HepG2 (cell line): Measurements from ENCODE around the gene ITGB1. TPM values are rescaled to one million over a fixed set of nuclear protein-coding genes. Genes with fewer than 3 reads are reported as not detected.

Source experiments
- ATF1 ChIP-seq: IDR thresholded peaks from 2 replicates; pipeline ENCODE4 v1.6.1; 2016; ENCODE audit warnings: mild to moderate bottlenecking, control low read depth
- CHCHD3 ChIP-seq: sonication (generic); formaldehyde crosslinking; IDR thresholded peaks from 2 replicates; pipeline ENCODE4 v1.8.0; 2022; ENCODE audit warnings: mild to moderate bottlenecking, missing genetic modification reagents, moderate library complexity
- ELF3 ChIP-seq: IDR thresholded peaks from 2 replicates; pipeline ENCODE4 v1.6.1; 2016; ENCODE audit warnings: missing genetic modification reagents, missing compliant biosample characterization
- FOXO1 ChIP-seq: sonication (generic); formaldehyde crosslinking; IDR thresholded peaks from 2 replicates; pipeline ENCODE4 v1.4.0; 2020; ENCODE audit warnings: missing genetic modification reagents
- HDAC2 ChIP-seq: sonication (generic); formaldehyde crosslinking; IDR thresholded peaks from 2 replicates; pipeline ENCODE4 v1.4.0; 2020; ENCODE audit warnings: missing genetic modification reagents
- HOXD1 ChIP-seq: sonication (generic); formaldehyde crosslinking; IDR thresholded peaks from 2 replicates; pipeline ENCODE4 v1.5.0; 2020; ENCODE audit warnings: missing genetic modification reagents
- IKZF1 ChIP-seq: fragments of 450-650 bp; IDR thresholded peaks from 2 replicates; pipeline ENCODE4 v1.7.1; 2016
- MAF1 ChIP-seq: sonication (generic); formaldehyde crosslinking; IDR thresholded peaks from 2 replicates; pipeline ENCODE4 v1.5.0; 2020; ENCODE audit warnings: missing genetic modification reagents, borderline replicate concordance
- MXD4 ChIP-seq: IDR thresholded peaks from 2 replicates; pipeline ENCODE4 v1.6.1; 2016; ENCODE audit warnings: mild to moderate bottlenecking, missing biosample characterization, missing genetic modification reagents
- PLRG1 ChIP-seq: fragments of 450-650 bp; conservative IDR thresholded peaks from 2 replicates; pipeline ENCODE4 v1.6.1; 2016
- SATB2 ChIP-seq: sonication (generic); formaldehyde crosslinking; IDR thresholded peaks from 2 replicates; pipeline ENCODE4 v1.5.0; 2020; ENCODE audit warnings: missing genetic modification reagents
- SMAD1 ChIP-seq: sonication (generic); formaldehyde crosslinking; IDR thresholded peaks from 2 replicates; pipeline ENCODE4 v1.4.0; 2020; ENCODE audit warnings: missing genetic modification reagents, low read depth, mild to moderate bottlenecking, borderline replicate concordance
- SPEN ChIP-seq: sonication (generic); formaldehyde crosslinking; IDR thresholded peaks from 2 replicates; pipeline ENCODE4 v1.5.1; 2020; ENCODE audit warnings: low read depth, mild to moderate bottlenecking, missing genetic modification reagents
- ZNF136 ChIP-seq: sonication (generic); formaldehyde crosslinking; IDR thresholded peaks from 2 replicates; pipeline ENCODE4 v1.8.1; 2022; ENCODE audit warnings: low read depth, mild to moderate bottlenecking, moderate library complexity, missing genetic modification reagents
- ZNF180 ChIP-seq: sonication (generic); formaldehyde crosslinking; IDR thresholded peaks from 2 replicates; pipeline ENCODE4 v1.4.0; 2020; ENCODE audit warnings: low read depth, missing genetic modification reagents, borderline replicate concordance
- ZNF24 ChIP-seq: fragments of 450-650 bp; IDR thresholded peaks from 2 replicates; pipeline ENCODE4 v1.6.1; 2017; ENCODE audit warnings: antibody characterized with exemption, mild to moderate bottlenecking
- ZNF33B ChIP-seq: sonication (generic); formaldehyde crosslinking; IDR thresholded peaks from 2 replicates; pipeline ENCODE4 v1.5.1; 2020; ENCODE audit warnings: mild to moderate bottlenecking, missing genetic modification reagents
- ZNF790 ChIP-seq: sonication (generic); formaldehyde crosslinking; IDR thresholded peaks from 2 replicates; pipeline ENCODE4 v1.8.0; 2022; ENCODE audit warnings: missing genetic modification reagents, mild to moderate bottlenecking, borderline replicate concordance
- polyA plus RNA-seq, 8 experiments: library from polyadenylated mRNA; depleted of rRNA in 3 of 8; stranded (reverse) in 7 of 8; unstranded in 1 of 8; fragments of >200 nt; fragmentation: Illumina TruSeq in 4 of 8; extraction: Trizol in 4 of 8; gene quantifications; 2 replicates each; pipeline versions ENCODE4 v1.2.1 to v1.2.3, GENCODE V29; 2011 to 2016; ENCODE audit warnings: low read depth in 4 of 8, missing spikeins in 1 of 8, mixed read lengths in 1 of 8; ENCODE audit not compliant: insufficient read depth in 1 of 8
- total RNA-seq, 5 experiments: library from RNA; depleted of rRNA; stranded (reverse); fragments of >200 nt; fragmentation: Illumina TruSeq; extraction: Trizol; gene quantifications; 2 replicates each; pipeline ENCODE4 v1.2.3, GENCODE V29; 2016; ENCODE audit warnings: low read depth in 1 of 5
- TF ChIP-seq, protein P1 (sequence below): sonication (generic); formaldehyde crosslinking; IDR thresholded peaks from 2 replicates; pipeline ENCODE4 v1.4.0; 2020; ENCODE audit warnings: missing genetic modification reagents
- TF ChIP-seq, protein P2 (sequence below): sonication (generic); formaldehyde crosslinking; IDR thresholded peaks from 2 replicates; pipeline ENCODE4 v1.8.0; 2022; ENCODE audit warnings: mild to moderate bottlenecking, missing genetic modification reagents, borderline replicate concordance
- TF ChIP-seq, protein P3 (sequence below): sonication (generic); formaldehyde crosslinking; IDR thresholded peaks from 2 replicates; pipeline ENCODE4 v1.9.0; 2021; ENCODE audit warnings: missing genetic modification reagents, mild to moderate bottlenecking, borderline replicate concordance

The ITGB1 gene
- total and polyA plus RNA-seq, 2 of the 13 experiments (the other 11 are each of a cell fraction or from before 2014, with no cell fraction given), result 190 to 204 TPM

DNA sequence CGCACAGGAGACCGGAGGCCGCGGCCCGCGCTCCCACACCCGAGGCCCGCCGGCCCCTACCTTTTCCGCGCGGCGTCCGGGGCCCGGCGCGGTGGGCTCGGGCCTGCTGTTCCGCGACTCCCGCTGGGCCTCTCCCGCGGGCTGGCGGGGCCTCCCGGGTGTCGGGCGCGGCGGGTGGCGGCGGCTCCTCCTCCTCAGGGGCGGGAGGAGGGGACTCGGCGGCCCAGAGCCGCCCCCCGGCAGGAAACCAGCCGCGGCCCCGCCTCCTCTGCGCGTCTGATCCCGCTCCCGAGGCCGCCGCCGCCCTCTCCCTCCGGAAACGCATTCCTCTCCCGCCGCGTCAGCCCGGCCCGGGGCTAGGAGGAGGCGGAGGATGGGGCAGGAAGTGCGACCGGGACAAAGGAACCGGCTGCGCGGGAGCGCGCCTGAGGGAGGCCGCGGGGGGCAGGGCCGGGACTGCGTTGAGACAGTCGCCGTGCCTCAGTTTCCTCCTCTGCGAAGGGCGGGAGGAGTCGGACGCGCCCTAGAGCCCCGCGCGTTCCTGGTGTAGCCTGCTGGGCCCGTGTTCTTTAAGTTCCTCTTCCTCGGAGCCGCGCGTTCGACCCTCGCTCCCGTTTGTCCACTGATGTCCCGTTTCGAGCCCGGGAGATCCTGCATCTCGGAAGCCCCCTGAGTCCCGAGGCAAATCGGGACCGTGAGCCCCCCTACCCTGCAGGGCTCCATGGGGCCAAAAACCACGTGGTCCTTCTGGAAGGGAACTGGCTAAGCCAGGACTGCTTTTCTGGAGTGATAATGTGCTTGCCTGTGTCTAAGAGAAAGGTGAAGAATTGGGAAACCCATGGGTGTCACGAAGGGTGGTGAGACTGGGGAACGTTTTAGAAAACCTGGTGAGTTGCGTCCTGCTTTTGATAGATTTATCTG, at the start of gene ITGB1 (continued):
- TF ChIP-seq ZNF180 (no peak), ZNF790 (no peak), SPEN (peak; percentile 82), IKZF1 (no peak), MAF1 (peak; percentile 88), FOXO1 (peak; percentile 24; the same call in 1 of the 2 replicates), ZNF24 (no peak), ZNF136 (CRISPR knock-in tag) (no peak), ELF3 (CRISPR knock-in tag) (peak; percentile 91), HOXD1 (CRISPR knock-in tag) (0 out of 2 replicates have a peak, but pooled peaks have one; percentile 63), CHCHD3 (CRISPR knock-in tag) (no peak), PLRG1 (no peak), HDAC2 (CRISPR knock-in tag) (peak; percentile 89), MXD4 (CRISPR knock-in tag) (no peak; the same call in none of the 2 replicates), SMAD1 (no peak), ZNF33B (CRISPR knock-in tag) (no peak; the same call in 1 of the 2 replicates), ATF1 (CRISPR knock-in tag) (no peak), SATB2 (CRISPR knock-in tag) (no peak)
- TF ChIP-seq, protein P1, sequence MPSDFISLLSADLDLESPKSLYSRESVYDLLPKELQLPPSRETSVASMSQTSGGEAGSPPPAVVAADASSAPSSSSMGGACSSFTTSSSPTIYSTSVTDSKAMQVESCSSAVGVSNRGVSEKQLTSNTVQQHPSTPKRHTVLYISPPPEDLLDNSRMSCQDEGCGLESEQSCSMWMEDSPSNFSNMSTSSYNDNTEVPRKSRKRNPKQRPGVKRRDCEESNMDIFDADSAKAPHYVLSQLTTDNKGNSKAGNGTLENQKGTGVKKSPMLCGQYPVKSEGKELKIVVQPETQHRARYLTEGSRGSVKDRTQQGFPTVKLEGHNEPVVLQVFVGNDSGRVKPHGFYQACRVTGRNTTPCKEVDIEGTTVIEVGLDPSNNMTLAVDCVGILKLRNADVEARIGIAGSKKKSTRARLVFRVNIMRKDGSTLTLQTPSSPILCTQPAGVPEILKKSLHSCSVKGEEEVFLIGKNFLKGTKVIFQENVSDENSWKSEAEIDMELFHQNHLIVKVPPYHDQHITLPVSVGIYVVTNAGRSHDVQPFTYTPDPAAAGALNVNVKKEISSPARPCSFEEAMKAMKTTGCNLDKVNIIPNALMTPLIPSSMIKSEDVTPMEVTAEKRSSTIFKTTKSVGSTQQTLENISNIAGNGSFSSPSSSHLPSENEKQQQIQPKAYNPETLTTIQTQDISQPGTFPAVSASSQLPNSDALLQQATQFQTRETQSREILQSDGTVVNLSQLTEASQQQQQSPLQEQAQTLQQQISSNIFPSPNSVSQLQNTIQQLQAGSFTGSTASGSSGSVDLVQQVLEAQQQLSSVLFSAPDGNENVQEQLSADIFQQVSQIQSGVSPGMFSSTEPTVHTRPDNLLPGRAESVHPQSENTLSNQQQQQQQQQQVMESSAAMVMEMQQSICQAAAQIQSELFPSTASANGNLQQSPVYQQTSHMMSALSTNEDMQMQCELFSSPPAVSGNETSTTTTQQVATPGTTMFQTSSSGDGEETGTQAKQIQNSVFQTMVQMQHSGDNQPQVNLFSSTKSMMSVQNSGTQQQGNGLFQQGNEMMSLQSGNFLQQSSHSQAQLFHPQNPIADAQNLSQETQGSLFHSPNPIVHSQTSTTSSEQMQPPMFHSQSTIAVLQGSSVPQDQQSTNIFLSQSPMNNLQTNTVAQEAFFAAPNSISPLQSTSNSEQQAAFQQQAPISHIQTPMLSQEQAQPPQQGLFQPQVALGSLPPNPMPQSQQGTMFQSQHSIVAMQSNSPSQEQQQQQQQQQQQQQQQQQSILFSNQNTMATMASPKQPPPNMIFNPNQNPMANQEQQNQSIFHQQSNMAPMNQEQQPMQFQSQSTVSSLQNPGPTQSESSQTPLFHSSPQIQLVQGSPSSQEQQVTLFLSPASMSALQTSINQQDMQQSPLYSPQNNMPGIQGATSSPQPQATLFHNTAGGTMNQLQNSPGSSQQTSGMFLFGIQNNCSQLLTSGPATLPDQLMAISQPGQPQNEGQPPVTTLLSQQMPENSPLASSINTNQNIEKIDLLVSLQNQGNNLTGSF (CRISPR knock-in tag), result no peak; the same call in 1 of the 2 replicates
- TF ChIP-seq, protein P2, sequence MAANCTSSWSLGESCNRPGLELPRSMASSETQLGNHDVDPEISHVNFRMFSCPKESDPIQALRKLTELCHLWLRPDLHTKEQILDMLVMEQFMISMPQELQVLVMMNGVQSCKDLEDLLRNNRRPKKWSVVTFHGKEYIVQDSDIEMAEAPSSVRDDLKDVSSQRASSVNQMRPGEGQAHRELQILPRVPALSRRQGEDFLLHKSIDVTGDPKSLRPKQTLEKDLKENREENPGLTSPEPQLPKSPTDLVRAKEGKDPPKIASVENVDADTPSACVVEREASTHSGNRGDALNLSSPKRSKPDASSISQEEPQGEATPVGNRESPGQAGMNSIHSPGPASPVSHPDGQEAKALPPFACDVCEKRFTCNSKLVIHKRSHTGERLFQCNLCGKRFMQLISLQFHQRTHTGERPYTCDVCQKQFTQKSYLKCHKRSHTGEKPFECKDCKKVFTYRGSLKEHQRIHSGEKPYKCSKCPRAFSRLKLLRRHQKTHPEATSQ (CRISPR knock-in tag), result peak; percentile 48; the same call in 1 of the 2 replicates
- TF ChIP-seq, protein P3, sequence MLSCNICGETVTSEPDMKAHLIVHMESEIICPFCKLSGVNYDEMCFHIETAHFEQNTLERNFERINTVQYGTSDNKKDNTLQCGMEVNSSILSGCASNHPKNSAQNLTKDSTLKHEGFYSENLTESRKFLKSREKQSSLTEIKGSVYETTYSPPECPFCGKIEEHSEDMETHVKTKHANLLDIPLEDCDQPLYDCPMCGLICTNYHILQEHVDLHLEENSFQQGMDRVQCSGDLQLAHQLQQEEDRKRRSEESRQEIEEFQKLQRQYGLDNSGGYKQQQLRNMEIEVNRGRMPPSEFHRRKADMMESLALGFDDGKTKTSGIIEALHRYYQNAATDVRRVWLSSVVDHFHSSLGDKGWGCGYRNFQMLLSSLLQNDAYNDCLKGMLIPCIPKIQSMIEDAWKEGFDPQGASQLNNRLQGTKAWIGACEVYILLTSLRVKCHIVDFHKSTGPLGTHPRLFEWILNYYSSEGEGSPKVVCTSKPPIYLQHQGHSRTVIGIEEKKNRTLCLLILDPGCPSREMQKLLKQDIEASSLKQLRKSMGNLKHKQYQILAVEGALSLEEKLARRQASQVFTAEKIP (CRISPR knock-in tag), result no peak
